Endothelial cell of umbilical vein (primary cell): Measurements from ENCODE around the gene ANGPTL7.

Experiments
- EZH2 ChIP-seq: IDR thresholded peaks from 2 replicates; pipeline ENCODE4 v1.6.1; 2012; ENCODE audit warnings: borderline replicate concordance, low read depth, mild to moderate bottlenecking, moderate library complexity, low read length, inconsistent platforms; ENCODE audit not compliant: severe bottlenecking
- GATA2 ChIP-seq: IDR thresholded peaks from 2 replicates; pipeline ENCODE4 v1.7.0; 2011; ENCODE audit warnings: low read depth, mild to moderate bottlenecking, moderate library complexity, mixed read lengths, low read length; ENCODE audit not compliant: insufficient read length, insufficient read depth
- MAX ChIP-seq: IDR thresholded peaks from 2 replicates; pipeline ENCODE4 v1.6.1; 2011; ENCODE audit not compliant: insufficient read depth, insufficient read length
- MYC ChIP-seq: IDR thresholded peaks from one replicate; pipeline ENCODE4 v1.6.1; 2011; ENCODE audit warnings: mild to moderate bottlenecking, low read depth, low read length
- POLR2A ChIP-seq: IDR thresholded peaks from 2 replicates; pipeline ENCODE4 v1.6.1; 2012; ENCODE audit warnings: low read depth, mild to moderate bottlenecking, control low read depth, low read length
- POLR2AphosphoS5 ChIP-seq: IDR thresholded peaks from 2 replicates; pipeline ENCODE4 v1.6.1; 2012; ENCODE audit warnings: low read depth, mild to moderate bottlenecking, control low read depth, low read length, moderate library complexity; ENCODE audit not compliant: insufficient read depth
- TF ChIP-seq, protein P1 (sequence below), 2 donors: IDR thresholded peaks; 1 replicate in 1 of 2; 2 replicates in 1 of 2; pipeline ENCODE4 v1.5.1; 2011; ENCODE audit warnings: low read length in 2 of 2, mild to moderate bottlenecking in 2 of 2, moderate library complexity in 2 of 2, control low read depth in 1 of 2, inconsistent platforms in 1 of 2, low read depth in 1 of 2; ENCODE audit not compliant: insufficient read depth in 1 of 2; ENCODE audit errors: extremely low read depth in 1 of 2

- TF ChIP-seq, protein P1, sequence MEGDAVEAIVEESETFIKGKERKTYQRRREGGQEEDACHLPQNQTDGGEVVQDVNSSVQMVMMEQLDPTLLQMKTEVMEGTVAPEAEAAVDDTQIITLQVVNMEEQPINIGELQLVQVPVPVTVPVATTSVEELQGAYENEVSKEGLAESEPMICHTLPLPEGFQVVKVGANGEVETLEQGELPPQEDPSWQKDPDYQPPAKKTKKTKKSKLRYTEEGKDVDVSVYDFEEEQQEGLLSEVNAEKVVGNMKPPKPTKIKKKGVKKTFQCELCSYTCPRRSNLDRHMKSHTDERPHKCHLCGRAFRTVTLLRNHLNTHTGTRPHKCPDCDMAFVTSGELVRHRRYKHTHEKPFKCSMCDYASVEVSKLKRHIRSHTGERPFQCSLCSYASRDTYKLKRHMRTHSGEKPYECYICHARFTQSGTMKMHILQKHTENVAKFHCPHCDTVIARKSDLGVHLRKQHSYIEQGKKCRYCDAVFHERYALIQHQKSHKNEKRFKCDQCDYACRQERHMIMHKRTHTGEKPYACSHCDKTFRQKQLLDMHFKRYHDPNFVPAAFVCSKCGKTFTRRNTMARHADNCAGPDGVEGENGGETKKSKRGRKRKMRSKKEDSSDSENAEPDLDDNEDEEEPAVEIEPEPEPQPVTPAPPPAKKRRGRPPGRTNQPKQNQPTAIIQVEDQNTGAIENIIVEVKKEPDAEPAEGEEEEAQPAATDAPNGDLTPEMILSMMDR (IDR thresholded peaks at IDR 0.05; ENCODE audit: extremely low read depth in 1 of 2, insufficient read depth in 1 of 2, low read depth in 1 of 2, low read length in 2 of 2), result no peak
- TF ChIP-seq POLR2AphosphoS5 (no peak), MAX (no peak), POLR2A (no peak), EZH2 (no peak), GATA2 (no peak), MYC (no peak)
Measured at GRCh38 chr1:11229203-11229602, 40.0 kb downstream of the ANGPTL7 start.
